GM21381 (cell line): ENCODE results near the gene HDAC10.

Source experiments
- ATAC-seq: cut with Tn5 transposase; IDR thresholded peaks from one replicate; pipeline ENCODE4 v1.9.1; 2021; ENCODE audit warnings: mild to moderate bottlenecking, moderate library complexity; ENCODE audit not compliant: unreplicated experiment

HDAC10 gene

GRCh38 chr22:50244420-50245213 lies 6.4 kb downstream of the HDAC10 start, which contains the start of gene TUBGCP6:
TUBGCP6 (minus strand) TSS chr22:50245023; CDS start chr22:50244459, 564 bp downstream.
- peak; percentile 64 for ATAC-seq

DNA sequence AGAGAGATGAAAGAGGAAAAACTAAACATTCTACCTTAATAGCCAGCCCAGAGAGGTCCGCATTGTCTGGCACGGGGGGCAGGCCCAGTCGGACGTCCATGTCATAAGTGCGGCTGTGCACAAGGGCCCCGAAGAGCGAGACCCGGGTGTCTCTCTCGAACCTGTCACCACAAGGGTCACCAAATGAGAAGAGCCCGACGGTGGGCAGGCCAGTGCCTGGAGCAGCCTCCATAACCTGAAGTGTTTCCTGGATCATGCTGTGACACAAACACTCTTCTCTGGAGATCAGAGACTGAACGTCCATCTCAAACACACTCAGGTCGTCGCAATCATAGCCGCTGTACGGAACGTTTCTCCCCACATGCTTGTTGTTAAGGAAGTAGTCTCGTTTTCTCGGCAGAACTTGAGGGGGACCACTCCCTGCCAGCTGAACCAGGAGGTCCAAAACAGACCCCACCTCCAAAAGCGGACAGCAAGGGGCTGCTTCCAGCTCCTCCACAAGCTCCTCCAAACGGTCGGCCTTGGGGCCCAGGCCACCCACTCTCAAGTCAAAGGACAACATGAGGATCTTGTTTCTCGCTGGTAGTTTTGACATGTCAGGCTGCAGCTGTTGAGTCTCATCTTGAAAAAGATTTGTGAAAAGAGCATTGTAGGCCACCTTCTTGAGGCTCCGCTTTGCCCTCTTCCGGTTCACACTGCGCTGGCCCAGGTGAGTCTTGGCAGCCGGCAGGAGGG lies 7.2 kb downstream of the HDAC10 start:
- no peak for ATAC-seq

- ATAC-seq: no peak
Measured at GRCh38 chr22:50242406-50242949, 8.6 kb downstream of the HDAC10 start.

GRCh38 chr22:50238755-50239154 lies 12.3 kb downstream of the HDAC10 start:
- no peak for ATAC-seq

DNA sequence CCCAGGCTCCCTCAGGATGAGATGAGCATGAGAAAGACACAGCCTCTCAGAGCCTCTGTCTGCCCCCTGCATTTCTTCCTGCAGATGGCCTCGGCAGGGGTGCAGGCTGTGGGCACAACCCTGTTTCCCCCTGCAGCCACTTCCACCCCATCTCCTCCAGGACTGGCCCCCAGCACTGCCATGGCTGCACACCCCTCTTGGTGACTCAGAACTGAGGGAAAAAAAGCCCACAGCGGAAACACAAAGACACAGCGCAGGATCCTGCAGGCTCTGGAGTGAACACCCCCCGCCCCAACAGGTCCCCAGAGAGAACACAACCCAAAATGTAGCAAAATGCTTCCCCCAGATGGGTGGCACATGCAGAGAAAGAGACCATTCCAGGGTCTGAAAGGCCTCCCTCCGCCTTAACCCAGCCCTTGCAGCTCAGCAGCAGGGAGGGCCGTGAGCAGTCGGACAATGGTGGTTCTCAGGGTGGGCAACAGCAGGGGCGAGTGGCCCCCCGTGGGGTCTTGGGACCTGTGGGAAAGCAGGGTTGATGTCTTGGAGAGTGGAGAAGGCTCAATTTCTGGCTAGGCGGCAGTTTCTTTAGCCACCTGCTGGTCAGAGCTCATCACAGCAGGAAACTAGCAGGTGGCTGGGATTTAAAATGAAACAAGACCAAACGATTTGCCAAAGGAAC lies 14.2 kb downstream of the HDAC10 start:
- ATAC-seq: no peak

- ATAC-seq: no peak
Measured at GRCh38 chr22:50233223-50233622, 17.8 kb downstream of the HDAC10 start.

DNA sequence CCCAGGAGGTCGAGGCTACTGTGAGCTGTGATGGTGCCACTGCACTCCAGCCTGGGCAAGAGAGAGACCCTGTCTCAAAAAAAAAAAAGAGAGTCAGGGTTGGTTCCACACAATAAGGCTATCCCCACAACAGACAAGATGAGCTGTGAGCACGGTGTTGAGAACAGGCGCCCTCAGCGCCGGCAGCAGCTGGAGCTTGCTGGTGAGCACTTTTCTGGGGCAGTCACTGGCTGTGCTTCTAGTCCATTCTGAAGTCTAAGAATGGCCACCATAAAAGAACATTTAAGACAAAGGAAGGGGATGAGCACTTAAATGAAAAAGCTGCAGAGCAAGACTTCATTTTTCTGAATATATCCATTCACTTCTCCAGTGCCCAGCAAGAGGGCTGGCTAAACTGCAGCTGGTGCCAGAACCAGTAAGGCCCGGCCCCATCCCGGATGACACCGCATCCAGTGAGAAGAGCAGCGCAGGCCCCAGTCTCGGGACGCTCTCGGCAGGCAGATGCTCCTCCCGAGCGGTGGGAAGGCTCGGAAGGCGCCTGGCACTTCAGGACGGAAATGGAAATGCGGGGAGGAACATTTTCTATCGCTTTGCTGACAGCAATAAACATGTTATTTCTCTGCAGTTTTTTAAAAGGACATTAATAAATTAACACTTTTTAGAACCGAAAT lies 18.4 kb downstream of the HDAC10 start:
- no peak for ATAC-seq

DNA sequence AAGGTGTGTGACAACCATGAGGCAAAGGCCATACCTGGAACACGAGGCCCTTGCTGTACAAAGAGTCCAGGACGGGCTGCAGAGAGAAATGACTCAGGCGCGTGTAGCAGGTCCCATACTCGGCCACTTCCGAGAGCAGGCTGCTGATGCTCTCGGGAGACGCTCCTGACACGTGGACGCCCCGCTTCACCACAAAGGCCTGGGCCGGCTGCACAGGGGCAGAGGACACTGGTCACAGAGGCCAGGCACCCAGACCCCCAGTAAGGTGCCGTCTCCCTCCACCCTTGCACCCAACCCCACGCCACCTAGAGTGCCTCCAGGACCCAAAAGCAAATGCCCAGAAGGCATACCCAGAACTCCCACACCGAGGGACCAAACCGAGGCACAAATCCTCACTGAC lies 21.7 kb downstream of the HDAC10 start:
- ATAC-seq: no peak

DNA sequence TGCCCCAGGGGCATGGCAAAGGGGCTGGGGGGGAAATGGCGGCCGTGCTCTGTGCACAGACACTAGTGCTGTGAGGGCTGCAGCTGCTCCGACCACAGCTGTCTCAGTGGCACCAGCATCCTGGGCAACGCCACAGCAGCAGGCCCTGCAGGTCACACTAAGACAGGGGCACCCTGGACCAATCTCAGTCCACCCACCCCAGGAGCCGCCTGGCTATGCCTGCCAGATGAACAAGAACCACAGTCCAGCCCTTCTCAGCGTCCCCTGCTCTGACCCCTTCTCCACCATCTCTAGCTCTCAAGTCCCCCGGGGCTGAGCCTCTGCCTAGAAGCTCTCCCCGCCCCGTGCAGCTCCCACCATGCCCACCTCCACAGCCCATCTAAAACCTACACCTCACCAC lies 22.7 kb downstream of the HDAC10 start:
- no peak for ATAC-seq

DNA sequence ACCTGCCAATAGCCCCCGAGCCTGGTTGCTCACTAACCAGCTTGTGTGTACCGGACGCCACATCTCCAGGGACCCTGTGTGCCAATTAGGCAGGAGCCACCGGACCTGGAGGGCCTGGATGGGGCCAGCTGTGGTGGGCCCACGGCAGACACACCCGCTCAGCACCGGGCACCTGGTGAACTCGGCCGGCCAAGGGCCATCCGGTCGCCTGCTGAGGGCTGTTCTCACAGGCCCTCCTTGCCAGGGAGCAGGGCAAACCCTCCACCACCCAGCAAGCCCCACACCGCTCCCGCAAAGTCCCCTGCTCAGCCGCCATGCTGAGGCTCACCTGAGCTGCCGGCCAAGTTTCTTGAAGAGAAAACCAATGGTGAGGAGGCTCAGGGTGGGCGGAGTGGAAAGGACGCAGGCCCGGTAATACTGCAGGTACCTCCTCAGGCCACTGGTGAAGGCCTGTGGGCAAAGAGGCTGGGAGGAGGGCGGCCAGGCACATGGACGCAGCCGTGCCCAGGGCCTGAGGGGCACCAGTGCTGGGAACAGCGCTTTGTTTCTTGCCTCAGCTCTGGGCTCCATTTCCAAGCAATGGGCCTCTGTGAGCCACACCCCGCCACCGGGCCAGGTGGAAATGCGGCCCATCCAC lies 23.4 kb downstream of the HDAC10 start:
- ATAC-seq: no peak

DNA sequence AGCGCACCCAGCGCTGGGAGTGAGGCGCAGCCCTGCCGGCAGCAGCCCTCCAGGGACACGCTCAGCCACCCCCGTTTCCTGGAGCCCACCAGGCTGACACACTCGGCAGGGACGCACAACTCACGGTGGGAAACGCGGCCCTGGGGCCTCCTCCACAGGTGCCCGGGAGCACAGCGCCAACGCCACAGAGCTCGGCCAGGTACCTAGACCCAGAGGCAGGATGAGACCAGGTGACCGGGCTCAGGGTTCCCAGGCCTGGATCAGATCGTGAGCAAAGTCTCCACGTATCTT lies 24.2 kb downstream of the HDAC10 start:
- ATAC-seq: no peak

GRCh38 chr22:50226063-50226874 lies 24.8 kb downstream of the HDAC10 start:
- ATAC-seq: no peak

DNA sequence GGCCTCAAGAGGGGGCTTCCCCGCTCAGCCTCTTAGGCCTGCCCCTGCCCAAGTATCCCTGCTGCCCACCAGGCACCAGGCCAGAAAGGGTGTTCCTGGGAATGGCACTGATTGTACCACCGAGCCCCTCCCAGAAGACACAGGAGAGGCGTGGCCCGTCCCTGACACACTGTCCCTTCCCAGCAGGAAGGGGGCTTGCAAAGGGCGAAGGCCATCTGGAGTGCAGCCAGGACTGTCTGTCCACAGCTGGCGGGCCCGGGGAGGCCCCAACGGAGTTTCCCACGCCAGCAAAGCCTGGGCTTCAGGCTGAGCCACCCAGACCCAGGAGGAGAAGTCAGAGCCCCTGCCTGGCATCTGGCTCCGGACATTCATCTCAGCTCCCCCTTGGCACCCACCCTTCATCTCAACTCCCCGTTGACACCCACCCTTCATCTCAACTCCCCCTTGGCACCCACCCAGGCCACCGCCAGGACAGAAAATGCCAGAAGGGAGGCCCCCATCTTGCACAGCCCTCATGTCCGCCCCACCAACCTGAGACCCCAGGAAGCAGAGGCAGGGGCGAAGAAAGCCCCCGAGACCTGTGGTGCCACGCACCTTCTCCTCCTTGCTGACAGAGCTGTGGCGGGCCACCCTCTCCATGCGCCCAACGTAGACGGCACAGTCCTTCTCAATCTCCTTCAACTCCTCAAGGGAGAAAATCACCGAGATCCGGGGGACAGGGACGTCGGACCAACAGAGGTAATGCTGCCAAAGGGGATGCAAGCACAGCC lies 25.7 kb downstream of the HDAC10 start:
- ATAC-seq: no peak

GRCh38 chr22:50224071-50224470 lies 27.0 kb downstream of the HDAC10 start:
- no peak for ATAC-seq

DNA sequence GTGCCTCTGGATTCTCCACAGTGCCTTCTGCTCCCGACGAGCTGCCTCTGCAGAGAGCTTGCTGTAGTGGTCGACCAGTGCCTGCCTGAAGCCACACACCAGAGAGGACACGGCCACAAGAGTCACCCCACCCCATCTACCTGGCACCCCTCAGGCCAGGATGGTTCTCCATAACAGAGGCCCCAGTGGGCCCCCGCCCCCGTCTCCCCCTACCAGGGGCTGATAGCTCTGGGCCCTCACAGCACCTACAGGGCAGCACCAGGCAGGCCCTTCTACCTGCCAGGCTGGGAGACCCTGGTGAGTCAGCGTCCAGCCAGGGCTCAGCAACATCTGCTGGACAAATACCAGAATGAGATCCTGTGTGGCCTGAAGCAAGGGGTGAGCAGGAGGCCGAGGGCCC lies 28.6 kb downstream of the HDAC10 start:
- no peak for ATAC-seq

DNA sequence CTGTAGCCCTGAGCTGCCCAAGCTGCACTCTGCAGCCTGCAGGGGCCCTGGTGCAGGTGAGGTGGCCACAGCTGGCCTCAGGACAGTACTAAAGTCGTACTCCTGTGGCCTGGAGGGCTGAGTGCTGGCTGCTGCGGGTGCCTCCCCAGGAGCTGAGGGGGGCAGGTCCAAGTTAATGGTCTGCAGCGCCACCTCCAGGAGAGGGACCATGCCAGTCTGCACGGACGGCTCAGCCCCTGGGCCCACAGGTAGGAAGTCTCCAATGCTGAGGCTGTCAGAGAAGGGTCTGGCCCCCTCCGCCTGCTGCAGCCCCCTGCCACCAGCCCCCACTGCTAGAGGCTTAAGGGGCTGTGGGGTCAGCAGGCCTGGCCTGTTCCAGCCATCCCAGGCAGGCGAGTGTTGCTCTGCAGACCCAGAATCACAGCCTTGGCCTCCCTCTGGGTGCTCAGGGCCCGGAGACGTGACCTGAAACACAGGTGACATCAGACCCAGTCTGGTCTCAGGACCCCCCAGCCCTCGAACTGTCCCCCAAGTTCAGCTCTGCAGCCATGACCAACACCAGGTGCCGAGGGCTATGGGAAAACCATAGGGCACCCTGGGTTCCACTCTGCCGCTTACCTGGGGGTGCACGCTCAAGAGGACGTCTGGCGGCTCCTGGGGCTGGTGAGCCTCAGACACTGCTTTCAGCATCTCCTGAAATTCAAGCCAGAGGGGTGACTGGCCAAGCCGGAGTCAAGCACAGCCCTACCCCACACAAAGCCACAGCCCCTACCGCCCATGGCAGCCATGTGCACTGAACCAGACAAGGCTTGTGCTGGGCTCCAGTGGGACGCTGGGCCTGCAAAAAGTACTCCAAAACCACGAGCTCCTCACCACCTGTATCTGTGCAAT lies 29.4 kb downstream of the HDAC10 start:
- no peak for ATAC-seq

GRCh38 chr22:50220603-50221409 lies 30.3 kb downstream of the HDAC10 start:
- ATAC-seq: no peak
